HCT116 (cell line): Measurements from ENCODE around the gene TMEM129. TPM values are rescaled to one million over a fixed set of nuclear protein-coding genes. Genes with fewer than 3 reads are reported as not detected.

Experiments
- ATAC-seq: fragments of 200-7000 bp; cut with Tn5 transposase; 2 replicates; pipeline ENCODE4 v1.9.1; 2020; ENCODE audit warnings: mild to moderate bottlenecking, moderate library complexity
- BruUV-seq: library from RNA; stranded (reverse); fragments of 400-500 nt; replicated peaks from 2 replicates; lab custom pipeline; 2021; lab: Mats Ljungman, UMichigan
- CTCF ChIA-PET: fragments of 300-600 bp; sonication (Branson Sonifier 250); formaldehyde crosslinking; loops from one replicate; lab custom pipeline; 2021; ENCODE audit warnings: antibody characterized with exemption; lab: Charles Lee
- POLR2A ChIA-PET: fragments of 300-600, 350-600 bp; sonication (Branson Sonifier 250); formaldehyde crosslinking; loops from one replicate; lab custom pipeline; 2021; ENCODE audit warnings: antibody characterized with exemption; lab: Charles Lee
- RAD21 ChIA-PET, 2 experiments: fragments of 300-600 bp; sonication (Branson Sonifier 250); formaldehyde crosslinking; loops; one replicate each; lab custom pipeline; 2023; ENCODE audit warnings: low total read pairs in 2 of 2; ENCODE audit not compliant: uncharacterized antibody in 2 of 2, unreplicated experiment in 2 of 2, low non-redundant PET in 1 of 2; lab: Charles Lee
- DNase-seq: peaks from one replicate; pipeline ENCODE4 v3.0.0-alpha.2; 2010; ENCODE audit warnings: low read depth, low spot score
- H2AFZ ChIP-seq: fragments of 200-600 bp; shearing (Covaris generic), sonication (generic); 2 replicates; pipeline ENCODE4 v1.6.1; 2017; ENCODE audit warnings: low read depth, mixed run types, mixed read lengths, antibody characterized with exemption, low read length; ENCODE audit not compliant: poor library complexity, severe bottlenecking
- H3K27ac ChIP-seq: 2 replicates; pipeline ENCODE4 v1.5.1; 2012; ENCODE audit warnings: low read depth, low read length
- H3K27me3 ChIP-seq: fragments of 200-600 bp; sonication (generic); 2 replicates; pipeline ENCODE4 v1.6.1; 2016; ENCODE audit warnings: mixed run types, low read length, mixed read lengths; ENCODE audit not compliant: insufficient read depth
- H3K36me3 ChIP-seq, 2 experiments: fragments of 200-500 bp in 1 of 2; fragments of 200-600 bp in 1 of 2; sonication (Bioruptor generic) in 1 of 2; sonication (generic) in 1 of 2; 2 replicates each; pipeline versions ENCODE4 v1.5.1 to v1.6.1; 2014 to 2016; ENCODE audit warnings: low read length in 2 of 2, inconsistent platforms in 1 of 2, mixed read lengths in 1 of 2, mixed run types in 1 of 2; ENCODE audit not compliant: insufficient read depth in 2 of 2, control insufficient read depth in 1 of 2
- H3K4me1 ChIP-seq, 2 experiments: fragments of 200-600 bp in 1 of 2; sonication (generic) in 1 of 2; 2 replicates each; pipeline versions ENCODE4 v1.5.1 to v1.6.1; 2012 to 2017; ENCODE audit warnings: low read length in 2 of 2, inconsistent platforms in 1 of 2, mild to moderate bottlenecking in 1 of 2, mixed read lengths in 1 of 2, mixed run types in 1 of 2, moderate library complexity in 1 of 2; ENCODE audit not compliant: insufficient read depth in 2 of 2, control insufficient read depth in 1 of 2
- H3K4me2 ChIP-seq: fragments of 200-600 bp; sonication (generic); 2 replicates; pipeline ENCODE4 v1.6.1; 2017; ENCODE audit warnings: mixed run types, low read length, mixed read lengths
- H3K4me3 ChIP-seq, 2 experiments: fragments of 200-600 bp in 1 of 2; sonication (generic) in 1 of 2; replicated peaks in 1 of 2; 2 replicates each; pipeline ENCODE4 v1.5.1; 2011 to 2016; ENCODE audit warnings: low read length in 2 of 2, control low read depth in 1 of 2, low read depth in 1 of 2, mild to moderate bottlenecking in 1 of 2, mixed read lengths in 1 of 2, mixed run types in 1 of 2
- H3K79me2 ChIP-seq: fragments of 200-600 bp; sonication (generic); 2 replicates; pipeline ENCODE4 v1.6.1; 2017; ENCODE audit warnings: mild to moderate bottlenecking, mixed run types, low read length, moderate library complexity, mixed read lengths; ENCODE audit not compliant: insufficient read depth
- H3K9ac ChIP-seq: fragments of 200-600 bp; sonication (generic); 2 replicates; pipeline ENCODE4 v1.6.1; 2016; ENCODE audit warnings: low read length, mixed read lengths
- H3K9me2 ChIP-seq: fragments of 200-600 bp; sonication (generic), shearing (Covaris generic); 2 replicates; pipeline ENCODE4 v1.6.1; 2017; ENCODE audit warnings: mixed run types, mild to moderate bottlenecking, moderate library complexity; ENCODE audit not compliant: insufficient read depth
- H3K9me3 ChIP-seq, 2 experiments: fragments of 200-500 bp in 1 of 2; fragments of 200-600 bp in 1 of 2; sonication (Bioruptor generic) in 1 of 2; sonication (generic) in 1 of 2; 2 replicates each; pipeline ENCODE4 v1.6.1; 2014 to 2017; ENCODE audit warnings: low read length in 2 of 2, mixed read lengths in 2 of 2, inconsistent platforms in 1 of 2, low read depth in 1 of 2, mild to moderate bottlenecking in 1 of 2, mixed run types in 1 of 2, moderate library complexity in 1 of 2; ENCODE audit not compliant: control insufficient read depth in 1 of 2, insufficient read depth in 1 of 2
- H4K20me1 ChIP-seq: fragments of 200-600 bp; sonication (generic), shearing (Covaris generic); 2 replicates; pipeline ENCODE4 v1.6.1; 2017; ENCODE audit warnings: mixed run types, mild to moderate bottlenecking, moderate library complexity; ENCODE audit not compliant: insufficient read depth
- ATF3 ChIP-seq: IDR thresholded peaks from 2 replicates; pipeline ENCODE4 v1.6.1; 2012
- CBX3 ChIP-seq: IDR thresholded peaks from 2 replicates; pipeline ENCODE4 v1.6.1; 2012; ENCODE audit warnings: low read depth
- CEBPB ChIP-seq: IDR thresholded peaks from 2 replicates; pipeline ENCODE4 v1.6.1; 2012; ENCODE audit warnings: low read depth
- CTCF ChIP-seq, 3 experiments: fragments of 200-600 bp in 1 of 3; sonication (generic) in 1 of 3; IDR thresholded peaks in 2 of 3; conservative IDR thresholded peaks in 1 of 3; 2 replicates each; pipeline ENCODE4 v1.5.1; 2012 to 2017; ENCODE audit warnings: low read depth in 2 of 3, low read length in 2 of 3, antibody characterized with exemption in 1 of 3, borderline replicate concordance in 1 of 3, control low read depth in 1 of 3, mild to moderate bottlenecking in 1 of 3, mixed read lengths in 1 of 3, mixed run types in 1 of 3, moderate library complexity in 1 of 3; ENCODE audit not compliant: insufficient read depth in 1 of 3
- ELF1 ChIP-seq: IDR thresholded peaks from 2 replicates; pipeline ENCODE4 v1.6.1; 2012; ENCODE audit warnings: low read depth, borderline replicate concordance
- POLR2AphosphoS5 ChIP-seq: IDR thresholded peaks from 2 replicates; pipeline ENCODE4 v1.6.1; 2011; ENCODE audit warnings: mild to moderate bottlenecking, low read depth, low read length, moderate library complexity
- SP1 ChIP-seq: IDR thresholded peaks from 2 replicates; pipeline ENCODE4 v1.6.1; 2012; ENCODE audit warnings: low read depth
- ZFX ChIP-seq: fragments of 450-650 bp; IDR thresholded peaks from 2 replicates; pipeline ENCODE4 v1.6.1; 2017
- intact Hi-C: fragments of 100-400 bp; cut with micrococcal nuclease; formaldehyde crosslinking; loops from 2 replicates; pipeline ENCODE4 v1.10.0; 2022
- total RNA-seq: library from RNA; stranded (reverse); gene quantifications from one replicate; pipeline ENCODE4 v1.2.1, GENCODE V29; 2021; ENCODE audit not compliant: unreplicated experiment

The TMEM129 gene
- total RNA-seq, 1 experiment from 2014 or later, result 29.4 TPM

- no peak for TF ChIP-seq CTCF (IDR thresholded peaks at IDR 0.05 in 2 of 3, conservative IDR thresholded peaks at IDR 0.05 in 1 of 3; ENCODE audit: borderline replicate concordance in 1 of 3, insufficient read depth in 1 of 3, low read depth in 2 of 3, low read length in 2 of 3)
- no peak for TF ChIP-seq CEBPB
- TF ChIP-seq SP1, result no peak
- TF ChIP-seq POLR2AphosphoS5, result no peak
- TF ChIP-seq CBX3, result no peak
These were observed 45.3 kb upstream of the TMEM129 start (continued) for GRCh38 chr4:1766106-1767060.

DNA sequence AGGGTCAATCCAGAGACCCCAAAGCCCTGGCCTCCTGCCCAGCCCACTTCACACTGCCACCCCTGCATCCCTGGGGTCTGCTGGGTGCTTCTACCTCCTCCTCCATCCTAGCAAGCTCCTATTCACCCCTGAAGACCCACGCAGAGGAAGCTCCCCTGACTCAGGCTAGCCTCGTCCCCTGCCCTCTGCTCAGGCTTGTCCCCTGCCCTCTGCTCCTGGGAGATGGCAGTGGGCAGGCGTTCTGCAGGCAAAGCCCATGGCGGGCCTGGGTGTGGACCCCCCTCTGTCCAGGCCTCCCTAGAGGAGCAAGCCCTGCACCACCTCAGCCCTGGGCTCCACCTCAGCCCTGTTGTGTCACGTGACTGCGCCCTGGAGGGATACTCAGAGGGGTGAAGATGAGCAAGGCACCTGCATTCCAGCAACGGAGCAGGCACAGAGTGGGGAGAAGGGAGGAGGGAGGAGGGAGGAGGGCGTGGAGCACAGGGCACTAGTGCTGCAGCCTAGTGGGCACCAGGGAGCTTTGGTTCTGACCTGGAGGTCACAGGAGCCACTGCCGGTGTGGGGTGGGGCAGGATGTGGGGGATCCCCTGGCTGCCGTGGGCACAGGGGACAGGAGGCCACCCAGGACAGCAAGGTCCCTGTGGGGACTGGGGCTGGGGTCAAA, 44.4 kb upstream of the TMEM129 start:
- no TSS peak for BruUV-seq

More for the DNA sequence above, 44.4 kb upstream of the TMEM129 start:
- H3K79me2 ChIP-seq, result no peaks in the 10 kb centered on the region
- TF ChIP-seq ELF1 (no peak), ATF3 (no peak), POLR2AphosphoS5 (no peak), ZFX (no peak)
- H3K27ac ChIP-seq, result peak overlapping the region; percentile 63; the same call in 1 of the 2 replicates
- H3K9me2 ChIP-seq, result no peaks in the 10 kb centered on the region
- H3K9ac ChIP-seq, result peak overlapping the region; percentile 43; the same call in 1 of the 2 replicates
- ATAC-seq, result peak; percentile 20
- no peak overlapping the region for H3K4me3 ChIP-seq
- ChIA-PET CTCF (no interaction called here), POLR2A (no interaction called here), RAD21 (no interaction called here)
- intact Hi-C loops, result no loop called here
- H3K4me2 ChIP-seq, result peak overlapping the region; percentile 75
- no peaks in the 10 kb centered on the region for H3K36me3 ChIP-seq
- peaks cover 43 to 44% of the 10 kb centered on the region in 2 experiments for H3K4me1 ChIP-seq
- H3K27me3 ChIP-seq, result no peaks in the 10 kb centered on the region
- H3K9me3 ChIP-seq, result no peaks in the 10 kb centered on the region
- no peak overlapping the region for H2AFZ ChIP-seq
- no peak for DNase-seq
- H4K20me1 ChIP-seq, result no peaks in the 10 kb centered on the region
